RPMI7951 (cell line): ENCODE results near the gene PRKAG2. TPM values are rescaled to one million over a fixed set of nuclear protein-coding genes. Genes with fewer than 3 reads are reported as not detected.
"Not testable (repeated sequence)": the region's sequence is repeated elsewhere in the genome, so short reads cannot be mapped to it uniquely, and the experiment has no call there.

Experiments
- DNase-seq: peaks from one replicate; pipeline ENCODE4 v3.0.0-alpha.2; 2012; ENCODE audit warnings: low read depth
- total RNA-seq: library from RNA; depleted of rRNA; stranded (reverse); fragments of >200 nt; shearing (Covaris generic); gene quantifications from 2 replicates; pipeline ENCODE4 v1.2.3, GENCODE V29; 2014; rRNA removed

PRKAG2 gene
- total RNA-seq, result 3.2 and 3.6 TPM in 2 replicates

DNA sequence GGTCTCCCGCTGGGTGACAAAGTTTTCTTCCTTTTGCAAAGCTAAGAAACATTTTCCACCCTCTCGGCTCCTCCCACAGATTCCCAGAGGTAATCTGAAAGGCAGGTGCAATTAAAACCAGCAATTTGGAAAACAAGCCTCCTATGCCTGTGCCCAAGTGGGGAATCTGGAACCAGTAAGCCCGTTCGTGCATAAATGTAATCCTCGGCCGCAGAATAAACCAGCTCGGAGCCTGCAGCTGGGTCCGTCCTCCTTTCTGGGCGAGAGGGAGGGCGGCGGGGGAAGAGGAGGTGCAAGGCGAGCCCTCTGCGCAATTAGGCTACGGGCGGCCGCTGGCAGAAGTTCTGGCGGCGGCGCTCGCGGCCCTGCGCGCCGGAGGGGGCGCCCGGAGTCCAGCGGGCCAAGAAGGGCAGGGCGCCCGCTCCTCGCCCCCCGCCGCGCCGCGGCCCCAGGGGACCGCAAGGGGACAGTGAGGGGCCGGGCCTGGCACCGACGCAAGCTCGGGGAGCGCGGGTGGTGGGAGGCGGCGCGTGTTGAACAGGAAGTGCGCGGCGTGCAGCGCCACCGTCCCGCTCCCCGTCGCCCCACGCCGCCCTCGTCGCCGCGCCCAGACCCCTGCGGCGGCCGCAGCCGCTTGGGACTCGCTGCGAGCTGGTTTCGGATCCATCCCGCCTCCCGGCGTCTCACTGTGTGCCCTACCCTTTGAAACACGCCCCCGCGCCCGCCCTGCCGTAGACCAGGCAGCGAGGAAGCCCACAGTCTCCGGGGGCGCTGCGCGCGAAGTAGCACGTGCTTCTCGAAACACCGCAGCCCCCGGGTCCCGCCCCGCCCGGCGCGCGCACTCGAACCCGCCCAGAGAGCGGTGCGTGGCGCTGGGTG lies at the start of gene PRKAG2:
Gene PRKAG2, minus strand, starts transcription at position 217 of the 879 bp plus-strand sequence. CDS start 495 bp downstream, outside the sequence.
- peak; percentile 28 for DNase-seq

DNA sequence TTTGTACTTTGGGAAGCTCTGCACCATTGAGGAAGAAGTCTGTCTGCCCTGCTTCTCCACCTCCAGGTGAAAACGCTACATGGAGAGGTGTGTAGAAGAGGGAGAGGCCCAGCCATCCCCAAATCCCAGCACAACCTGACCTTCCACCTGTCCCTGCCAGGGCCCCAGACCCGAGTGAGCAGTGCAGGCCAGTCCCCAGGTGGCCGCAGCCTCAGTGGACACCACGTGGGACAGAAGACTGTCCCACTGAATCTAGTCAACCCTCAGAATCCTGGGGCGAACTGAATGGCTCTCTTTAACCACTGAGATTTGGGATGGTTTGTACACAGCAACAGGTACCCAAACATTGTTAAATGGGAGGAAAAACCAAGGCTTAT lies 49.4 kb upstream of the PRKAG2 start:
- no peak for DNase-seq

DNA sequence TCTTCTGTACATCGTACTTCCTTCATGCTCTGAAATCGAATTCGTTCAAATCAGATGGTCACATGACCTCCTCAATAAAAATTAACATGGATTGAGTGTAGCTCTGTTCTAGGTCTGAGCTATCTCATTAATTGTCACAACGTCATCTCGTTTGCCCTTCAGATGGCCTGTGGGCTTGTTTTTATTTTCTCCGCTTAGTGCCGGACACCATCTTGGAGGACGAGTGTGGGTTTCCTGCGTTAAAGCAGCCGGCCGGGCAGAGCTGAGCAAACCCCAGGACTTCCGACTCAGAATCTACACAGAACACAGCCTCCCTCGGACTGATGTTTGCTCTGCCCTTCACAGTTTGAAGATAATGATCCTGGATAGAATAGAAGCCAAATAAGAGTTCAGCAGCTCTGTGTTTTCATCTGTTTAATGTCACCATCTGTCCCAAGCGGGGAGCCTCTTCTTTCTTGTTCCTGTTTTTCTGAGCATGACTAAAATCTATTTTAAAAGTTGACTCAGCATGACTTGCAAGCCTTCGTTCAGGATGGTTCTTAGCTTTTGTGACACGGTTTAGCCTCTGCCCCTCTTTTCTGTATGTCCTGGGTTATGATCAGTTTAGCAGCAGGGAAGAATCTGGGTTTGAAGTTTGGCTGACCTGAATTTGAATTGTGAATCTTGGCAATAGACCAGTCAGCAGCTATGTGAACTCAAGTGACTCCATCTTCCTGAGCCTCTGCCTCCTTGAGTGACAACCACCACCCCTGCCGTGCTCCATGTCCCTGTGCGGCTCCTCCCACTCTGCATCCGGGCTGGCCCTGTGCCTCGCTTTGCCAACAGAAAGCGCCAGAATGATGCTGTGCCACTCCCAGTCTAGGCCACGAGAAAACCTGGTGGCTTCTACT lies 48.8 kb upstream of the PRKAG2 start:
- DNase-seq, result no peak

DNA sequence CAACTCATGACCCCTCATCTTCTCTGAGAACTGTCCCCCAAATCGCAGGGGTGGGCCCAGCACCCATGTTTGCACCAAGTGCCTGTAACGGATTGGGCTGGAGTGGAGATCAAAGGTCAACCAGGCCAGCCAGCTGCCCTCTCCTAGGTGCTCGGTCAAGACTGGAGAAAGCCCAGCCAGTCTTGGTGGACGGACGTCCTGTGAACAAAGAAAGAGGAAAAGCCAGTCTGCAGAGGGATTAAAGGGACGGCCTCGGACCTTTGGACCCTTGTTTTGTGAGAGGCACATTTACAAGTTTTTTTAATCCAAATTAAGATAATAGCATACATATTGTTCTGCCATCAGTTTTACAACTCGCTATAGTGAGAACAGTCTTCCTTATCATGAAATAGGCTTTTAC lies 47.6 kb upstream of the PRKAG2 start:
- no peak for DNase-seq

DNA sequence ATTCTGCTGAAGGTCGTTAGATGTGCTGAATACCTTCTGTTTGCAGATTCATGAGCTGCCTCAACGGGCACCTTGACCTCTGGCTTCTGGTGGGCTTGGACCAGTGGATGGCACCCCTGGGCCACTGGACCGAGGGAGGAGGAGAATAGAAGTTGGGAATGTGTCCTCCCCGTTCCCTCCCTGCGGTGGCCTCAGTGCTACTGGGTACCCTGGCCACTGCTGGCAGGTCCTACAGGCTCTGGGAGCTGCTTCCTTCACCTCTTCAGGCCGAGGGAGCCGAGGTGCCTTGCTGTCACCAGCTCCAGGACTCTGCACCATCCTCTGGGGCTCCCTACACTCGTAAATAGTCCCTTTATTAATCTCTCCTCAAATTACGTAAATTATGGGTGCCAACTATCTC lies 47.1 kb upstream of the PRKAG2 start:
- DNase-seq, result no peak

DNA sequence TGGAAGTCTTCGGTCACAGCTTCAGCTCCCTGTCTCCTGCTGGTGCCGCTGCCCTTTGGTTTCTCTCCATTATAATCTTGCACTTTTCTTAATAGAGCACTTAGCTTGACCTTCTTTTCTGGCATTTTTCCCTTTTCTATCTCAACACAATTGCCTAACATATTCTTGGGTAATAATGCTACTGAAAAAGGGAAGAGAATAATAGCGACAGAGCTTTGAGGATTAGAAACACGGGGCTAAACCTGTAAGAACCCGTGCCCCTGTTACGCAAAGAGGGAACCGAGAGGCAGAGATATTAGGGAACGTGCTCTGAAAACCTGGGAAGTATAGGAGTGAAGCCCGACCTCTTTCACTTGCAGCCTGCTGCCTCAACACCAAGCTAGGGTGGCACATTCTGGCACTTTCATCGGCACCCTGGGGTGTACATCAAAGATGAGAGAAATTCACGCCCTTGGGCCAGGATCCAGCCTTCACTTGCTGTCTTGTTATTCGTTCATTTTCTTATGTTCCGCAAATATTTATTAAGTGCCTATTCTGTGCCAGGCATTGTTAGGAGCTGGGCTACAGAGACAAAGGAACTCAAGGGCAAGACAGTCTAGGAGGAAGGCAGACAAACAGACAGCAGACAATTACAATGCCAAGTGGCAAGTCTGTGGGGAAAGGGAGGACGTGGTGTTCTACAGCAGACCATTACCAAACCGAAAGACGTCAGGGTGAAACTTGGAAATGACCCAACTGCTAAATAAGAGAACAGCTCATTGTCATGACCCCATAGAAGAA lies 46.4 kb upstream of the PRKAG2 start:
- DNase-seq, result no peak

DNA sequence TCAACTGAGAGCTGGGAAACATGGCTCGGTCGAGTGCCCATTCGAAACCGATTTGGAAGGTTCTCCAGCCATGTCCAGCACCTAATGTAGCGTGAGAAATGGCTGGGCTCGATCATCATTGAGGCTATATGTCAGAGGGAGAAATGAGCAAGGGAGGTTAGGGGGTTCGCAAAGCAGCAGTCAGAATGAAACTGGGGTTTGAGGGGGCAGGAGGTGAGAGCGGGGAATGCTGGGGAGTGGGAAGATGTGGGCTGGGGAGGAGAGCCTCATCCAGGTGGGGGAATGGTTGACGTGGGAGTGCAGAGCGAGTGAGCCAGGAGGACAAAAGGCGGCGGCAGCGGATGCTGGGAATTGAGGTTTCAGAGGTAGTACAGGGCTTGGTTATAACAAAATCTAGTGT lies 44.5 kb upstream of the PRKAG2 start:
- no peak for DNase-seq

DNA sequence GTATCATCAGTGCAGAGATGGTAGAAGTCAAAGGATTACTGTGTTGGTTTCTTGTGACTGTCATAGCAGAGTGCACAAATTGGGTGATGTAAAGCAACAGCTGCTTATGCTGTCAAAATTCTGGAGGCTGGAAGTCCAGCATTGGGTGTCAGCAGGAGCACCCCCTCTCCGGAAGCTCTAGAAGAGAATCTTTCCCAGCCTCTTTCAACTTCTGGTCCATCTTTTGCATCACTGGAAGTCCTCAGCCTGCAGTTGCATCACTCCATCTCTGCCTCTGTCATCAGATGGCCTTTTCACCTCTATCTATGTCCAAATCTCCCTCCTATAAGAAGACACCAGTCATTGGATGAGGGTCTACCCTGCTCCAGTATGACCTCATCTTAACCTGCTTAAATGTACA lies 43.6 kb upstream of the PRKAG2 start:
- no peak for DNase-seq

DNA sequence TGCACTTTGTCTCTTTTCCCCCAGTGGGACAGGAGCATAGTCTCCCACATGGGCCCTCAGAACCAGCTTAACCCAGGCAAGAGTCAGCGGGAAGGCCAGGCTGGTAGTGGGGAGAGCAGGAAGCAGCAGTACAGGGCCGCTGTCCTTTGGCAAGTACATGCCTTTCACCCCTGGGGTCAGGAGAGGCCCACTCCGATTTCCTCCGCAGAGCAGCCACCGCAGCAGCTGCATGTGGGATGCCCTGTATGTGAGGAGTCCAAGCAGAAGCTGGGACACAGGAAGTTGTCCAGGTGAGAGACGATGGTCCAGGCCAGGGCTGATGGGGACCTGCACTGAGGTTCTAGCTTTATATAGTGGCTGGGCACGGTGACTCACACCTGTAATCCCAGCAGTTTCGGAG lies 42.7 kb upstream of the PRKAG2 start:
- no peak for DNase-seq

DNA sequence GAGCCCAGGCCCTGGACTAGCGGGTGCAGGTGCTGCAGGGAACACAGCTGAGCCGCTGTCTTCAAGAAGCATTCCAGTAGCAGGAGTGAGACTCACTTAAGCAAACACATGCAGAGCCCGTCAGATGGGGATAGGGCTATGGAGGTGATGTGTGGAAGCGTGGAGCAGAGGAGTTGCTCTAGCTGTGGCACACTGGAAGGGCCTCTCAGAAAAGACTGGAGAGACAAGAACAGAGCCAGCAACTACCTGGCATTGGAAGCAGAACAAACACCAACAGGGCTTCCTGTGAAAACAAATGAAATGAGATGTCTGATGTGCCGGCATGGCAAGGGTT lies 41.6 kb upstream of the PRKAG2 start:
- DNase-seq, result no peak

DNA sequence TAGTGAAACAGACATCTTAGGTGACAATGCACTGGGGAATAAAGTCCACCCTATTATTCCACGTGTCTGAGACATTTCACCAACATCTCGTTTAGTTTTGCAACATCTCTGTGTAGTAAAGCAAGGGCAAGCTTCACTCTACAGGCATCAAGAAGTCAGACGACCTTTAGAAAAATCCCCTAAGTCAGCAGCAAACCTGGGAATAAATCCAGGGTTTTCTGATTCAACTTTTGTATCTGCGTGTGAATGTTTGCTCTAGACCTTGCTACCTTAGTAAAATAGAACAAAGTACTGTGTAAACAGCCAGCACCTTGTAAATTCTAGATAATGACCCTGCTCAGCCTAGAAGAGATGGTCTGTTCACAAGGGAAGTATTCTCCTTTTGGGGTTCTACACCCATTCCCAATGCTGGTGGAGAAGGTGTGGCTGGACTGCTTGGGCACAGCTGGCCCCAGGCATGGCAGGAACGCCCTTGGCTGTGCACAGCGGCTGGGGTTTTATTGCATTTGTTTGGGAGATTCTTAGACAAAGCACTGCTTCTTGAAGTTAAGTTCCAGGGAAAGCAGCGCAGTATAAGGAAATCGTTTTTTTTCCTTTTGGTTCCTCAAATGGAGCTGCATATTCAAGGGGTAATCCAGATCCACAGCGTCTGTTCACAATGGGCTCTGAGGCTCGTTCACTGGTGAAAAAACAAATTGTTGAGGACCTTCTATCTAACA lies 41.0 kb upstream of the PRKAG2 start:
- no peak for DNase-seq

DNA sequence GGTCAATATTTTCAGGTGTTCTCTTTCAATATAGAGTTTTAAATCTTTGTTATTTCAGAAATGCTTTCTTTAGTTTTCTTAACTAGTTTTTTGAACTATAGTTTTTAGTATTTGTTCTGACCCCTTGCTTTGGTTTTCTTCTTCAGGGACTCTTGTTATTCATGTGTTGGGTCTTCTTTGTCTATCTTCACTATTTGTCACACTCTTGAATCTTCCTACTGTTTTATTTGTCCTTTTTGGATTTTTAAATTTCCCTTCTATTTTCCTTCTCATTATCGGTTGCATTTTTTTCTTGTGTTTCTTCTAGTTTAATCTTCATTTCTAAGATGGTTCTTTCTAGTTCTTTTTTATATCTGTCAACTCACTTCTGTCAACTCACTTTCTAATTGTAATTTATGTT lies 37.1 kb upstream of the PRKAG2 start:
- DNase-seq, result no peak

DNA sequence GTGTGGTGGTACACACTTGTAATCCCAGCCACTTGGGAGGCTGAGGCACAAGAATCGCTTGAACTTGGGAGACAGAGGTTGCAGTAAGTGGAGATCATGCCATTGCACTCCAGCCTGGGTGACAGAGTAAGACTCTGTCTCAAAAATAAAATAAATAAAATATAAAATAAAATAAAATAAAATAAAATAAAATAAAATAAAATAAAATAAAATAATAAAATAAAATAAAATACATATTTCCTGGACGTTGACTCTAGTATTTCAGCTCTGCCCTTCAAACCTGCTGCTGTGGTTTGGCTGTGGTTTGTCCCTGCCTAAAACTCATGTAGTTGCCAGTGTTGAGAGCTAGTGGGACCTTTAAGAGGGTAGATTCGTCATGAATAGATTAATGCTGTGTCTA lies 33.7 kb upstream of the PRKAG2 start:
- not testable (repeated sequence) for DNase-seq

DNA sequence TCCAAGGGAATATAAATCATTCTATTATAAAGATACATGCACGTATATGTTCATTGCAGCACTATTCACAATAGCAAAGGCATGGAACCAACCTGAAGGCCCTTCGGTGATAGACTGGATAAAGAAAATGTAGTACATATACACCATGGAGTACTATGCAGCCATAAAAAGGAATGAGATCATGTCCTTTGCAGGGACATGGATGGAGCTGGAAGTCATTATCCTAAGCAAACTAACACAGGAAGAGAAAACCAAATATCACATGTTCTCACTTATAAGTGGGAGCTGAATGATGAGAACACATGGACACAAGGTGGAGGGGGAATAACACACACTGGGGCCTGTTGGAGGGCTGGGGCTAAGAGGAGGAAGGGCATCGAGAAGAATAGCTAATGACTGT lies 30.2 kb upstream of the PRKAG2 start:
- not testable (repeated sequence) for DNase-seq

DNA sequence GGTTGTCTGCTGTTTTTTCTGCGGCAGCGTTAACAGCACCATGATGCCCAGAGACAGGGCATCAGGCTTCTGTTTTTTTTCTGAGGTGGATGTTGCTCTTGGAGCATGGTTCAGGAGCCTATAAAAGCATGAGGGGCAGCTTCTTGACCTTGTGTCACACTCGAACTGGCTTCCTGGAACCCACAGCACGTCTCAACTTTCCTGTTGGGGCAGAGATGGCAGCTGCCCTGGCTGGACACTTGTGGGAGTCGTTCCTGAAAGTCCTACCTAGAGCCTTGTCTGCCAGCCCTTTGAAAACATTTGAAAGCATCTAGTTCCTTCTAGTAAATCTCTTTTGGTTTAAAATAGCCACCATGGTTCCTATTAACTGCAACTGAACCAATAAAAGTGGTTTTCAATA lies 28.9 kb upstream of the PRKAG2 start:
- no peak for DNase-seq

DNA sequence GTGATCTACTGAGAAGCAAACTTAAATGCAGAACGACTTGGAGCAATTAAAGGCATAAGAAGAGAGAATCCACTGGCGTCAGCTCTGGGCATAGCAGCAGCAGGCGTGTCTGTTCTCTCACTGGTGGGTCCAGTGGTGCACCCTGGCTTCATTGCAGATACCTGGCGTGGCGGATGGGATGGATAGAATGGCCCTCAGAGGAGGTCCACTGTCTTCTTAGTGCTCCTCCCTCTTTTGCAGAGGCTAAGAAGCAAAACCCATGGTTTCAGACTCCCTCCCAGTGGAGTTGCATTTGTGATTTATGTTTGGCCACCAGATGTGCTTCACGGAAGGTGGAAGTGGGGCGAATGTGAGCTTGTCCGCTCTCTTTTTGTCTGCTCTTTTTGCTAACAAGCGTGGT lies 28.4 kb upstream of the PRKAG2 start:
- no peak for DNase-seq

DNA sequence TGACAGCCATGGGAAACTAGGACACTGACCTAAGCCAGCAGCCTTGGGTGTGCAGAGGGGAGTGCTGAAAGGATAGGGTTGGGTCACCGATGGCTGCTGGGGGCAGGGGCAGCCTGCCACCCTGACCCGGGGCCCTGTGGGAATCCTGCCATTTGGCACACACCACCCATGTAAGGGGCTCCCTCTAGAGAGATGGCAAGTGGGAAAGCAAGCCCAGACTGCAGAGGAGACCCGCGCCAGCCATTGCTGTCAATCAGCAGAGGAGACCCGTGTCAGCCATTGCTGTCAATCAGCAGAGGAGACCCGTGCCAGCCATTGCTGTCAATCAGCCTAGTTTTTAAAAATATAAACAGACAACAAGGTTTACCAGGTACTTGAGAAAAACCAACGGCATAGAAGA lies 27.4 kb upstream of the PRKAG2 start:
- no peak for DNase-seq

DNA sequence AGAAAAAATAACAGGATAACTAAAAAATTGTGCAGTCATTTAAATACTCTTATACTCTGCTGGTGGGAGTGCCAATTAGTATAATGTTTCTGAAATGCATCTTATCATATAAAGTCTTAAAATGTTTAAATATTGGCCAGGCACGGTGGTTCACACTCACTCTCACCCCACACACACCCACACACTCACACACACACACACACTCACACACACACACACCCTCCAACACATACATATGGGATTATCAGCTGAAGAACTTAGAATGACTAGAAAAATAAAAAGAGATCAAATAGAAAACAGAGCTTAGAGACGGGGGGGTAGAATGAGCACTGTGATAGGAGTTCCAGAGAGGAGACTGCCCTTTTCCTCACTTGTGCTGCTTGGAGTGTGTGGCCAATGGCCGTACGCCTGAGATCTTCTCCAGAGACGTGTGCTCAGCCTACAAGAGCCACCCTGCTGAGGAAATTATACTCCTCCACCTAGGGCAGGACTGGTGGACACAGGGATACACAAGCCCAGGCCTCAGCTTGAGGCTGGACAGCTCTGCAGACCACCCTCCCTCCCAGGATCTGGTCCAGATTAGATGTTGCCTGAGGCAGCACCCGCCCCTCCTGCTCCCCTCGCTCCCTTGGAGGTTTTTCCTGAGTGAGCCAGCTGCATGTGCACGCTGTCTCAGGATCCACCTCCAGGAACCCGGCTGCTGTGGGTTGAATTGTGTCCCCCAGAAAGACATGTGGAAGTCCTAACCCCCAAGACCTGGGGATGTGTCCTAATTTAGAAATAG lies 26.5 kb upstream of the PRKAG2 start:
- DNase-seq, result no peak

DNA sequence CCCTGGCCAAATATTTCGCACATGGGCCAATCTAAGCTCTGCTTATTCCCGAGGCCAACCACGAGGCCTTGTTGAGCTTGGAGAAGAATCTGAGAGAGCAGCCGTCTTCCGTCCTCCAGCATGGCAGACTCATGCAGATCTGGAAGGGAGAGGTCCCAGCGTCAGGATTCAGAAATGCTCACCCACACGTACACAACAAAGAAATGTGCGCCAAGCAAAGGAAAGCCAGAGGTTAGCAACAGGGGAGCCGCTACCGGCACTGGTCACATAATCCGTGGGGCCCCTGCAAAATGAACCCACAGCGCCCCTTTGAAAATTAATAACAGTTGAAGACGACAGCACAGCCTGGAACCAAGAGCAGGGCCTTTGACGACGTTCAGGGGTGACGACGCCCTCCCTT lies 25.4 kb upstream of the PRKAG2 start:
- DNase-seq, result no peak

DNA sequence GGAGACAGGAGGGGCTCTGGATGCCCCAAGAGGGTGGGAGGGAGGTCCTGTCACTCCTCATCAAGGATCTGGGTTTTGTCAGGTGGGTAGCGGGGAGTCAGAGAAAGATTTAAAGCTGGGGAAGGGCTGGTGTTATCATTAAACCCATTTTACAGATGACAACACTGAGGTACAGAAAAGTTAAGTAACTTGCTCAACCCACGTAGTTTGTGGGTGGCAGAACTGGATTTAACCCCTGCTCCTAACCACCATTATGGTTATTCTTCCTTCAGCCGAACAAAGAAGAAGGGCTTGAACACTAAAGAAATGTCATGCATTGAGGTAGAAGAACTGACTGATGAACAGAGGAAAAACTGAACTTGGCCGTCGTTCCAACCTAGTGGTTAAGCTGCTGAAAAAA lies 24.9 kb upstream of the PRKAG2 start:
- no peak for DNase-seq
